DOHH2 (cell line): Measurements from ENCODE around the gene SLC38A4.

Source experiments
- H3F3A ChIP-seq: fragments of 200-600 bp; sonication (generic), shearing (Covaris generic); 2 replicates; pipeline ENCODE4 v1.6.0; 2016; ENCODE audit warnings: antibody characterized with exemption, mild to moderate bottlenecking; ENCODE audit not compliant: control insufficient read depth, insufficient read depth
- H3K27ac ChIP-seq: fragments of 200-600 bp; sonication (generic); 2 replicates; pipeline ENCODE4 v1.5.1; 2014; ENCODE audit warnings: low read depth, mild to moderate bottlenecking, low read length, moderate library complexity
- H3K27me3 ChIP-seq: fragments of 200-600 bp; sonication (generic); 2 replicates; pipeline ENCODE4 v1.6.1; 2014; ENCODE audit warnings: mild to moderate bottlenecking, low read length, mixed read lengths; ENCODE audit not compliant: control insufficient read depth
- H3K36me3 ChIP-seq: fragments of 200-600 bp; sonication (generic); 2 replicates; pipeline ENCODE4 v1.6.1; 2014; ENCODE audit warnings: mild to moderate bottlenecking, low read length, moderate library complexity, mixed read lengths; ENCODE audit not compliant: control insufficient read depth
- H3K4me1 ChIP-seq: fragments of 200-600 bp; sonication (generic); 2 replicates; pipeline ENCODE4 v1.6.1; 2014; ENCODE audit warnings: mild to moderate bottlenecking, low read length, mixed read lengths; ENCODE audit not compliant: control insufficient read depth
- H3K4me2 ChIP-seq: fragments of 200-600 bp; sonication (generic); 2 replicates; pipeline ENCODE4 v1.6.0; 2014; ENCODE audit warnings: mild to moderate bottlenecking, low read length, moderate library complexity
- H3K4me3 ChIP-seq: fragments of 200-600 bp; sonication (generic); 2 replicates; pipeline ENCODE4 v1.5.1; 2014; ENCODE audit warnings: mild to moderate bottlenecking, low read length, mixed read lengths
- H3K79me2 ChIP-seq: fragments of 200-600 bp; sonication (generic); 2 replicates; pipeline ENCODE4 v1.6.1; 2014; ENCODE audit warnings: mild to moderate bottlenecking, low read length, mixed read lengths; ENCODE audit not compliant: control insufficient read depth
- H3K9me2 ChIP-seq: fragments of 200-600 bp; sonication (generic); replicated peaks from 2 replicates; pipeline ENCODE4 v1.6.1; 2014; ENCODE audit warnings: mild to moderate bottlenecking, low read length, mixed read lengths; ENCODE audit not compliant: control insufficient read depth
- H3K9me3 ChIP-seq: fragments of 200-600 bp; sonication (generic); 2 replicates; pipeline ENCODE4 v1.6.1; 2014; ENCODE audit warnings: antibody characterized with exemption, low read length, mixed read lengths; ENCODE audit not compliant: control insufficient read depth, insufficient read depth
- H4K20me1 ChIP-seq: fragments of 200-600 bp; sonication (generic); 2 replicates; pipeline ENCODE4 v1.6.0; 2014; ENCODE audit warnings: low read depth, mild to moderate bottlenecking, antibody characterized with exemption, low read length, moderate library complexity; ENCODE audit not compliant: control insufficient read depth, insufficient read depth
- CTCF ChIP-seq: fragments of 200-600 bp; sonication (generic); IDR thresholded peaks from one replicate; pipeline ENCODE4 v1.5.1; 2014; ENCODE audit warnings: antibody characterized with exemption, mild to moderate bottlenecking, low read depth, low read length; ENCODE audit not compliant: poor library complexity, severe bottlenecking
- EZH2phosphoT487 ChIP-seq: fragments of 200-600 bp; sonication (generic); IDR thresholded peaks from 2 replicates; pipeline ENCODE4 v1.6.1; 2017; ENCODE audit warnings: borderline replicate concordance, mild to moderate bottlenecking, antibody characterized with exemption, low read length, moderate library complexity, mixed read lengths

The SLC38A4 gene

DNA sequence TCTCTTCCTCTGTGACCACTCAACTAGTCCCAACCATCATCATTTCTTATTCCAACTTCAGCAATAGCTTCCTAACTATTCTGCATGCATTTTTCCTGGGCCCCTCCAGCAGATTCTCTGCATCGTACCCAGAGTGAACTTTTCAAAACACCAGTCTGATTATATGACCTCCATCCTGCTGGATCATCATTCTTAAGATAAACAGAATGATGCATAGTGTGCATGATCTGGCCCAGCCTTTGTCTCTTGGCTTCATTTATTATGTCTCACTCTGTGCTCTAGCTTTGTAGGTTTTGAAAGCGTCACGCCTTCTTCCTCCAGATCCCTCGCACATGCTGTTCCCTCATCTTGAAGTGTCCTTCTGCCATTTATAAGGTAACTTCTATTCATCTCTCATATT, 46.3 kb upstream of the SLC38A4 start:
- no peaks in the 10 kb centered on the region for H3K4me1 ChIP-seq
- no peak overlapping the region for H3K4me2 ChIP-seq

DNA sequence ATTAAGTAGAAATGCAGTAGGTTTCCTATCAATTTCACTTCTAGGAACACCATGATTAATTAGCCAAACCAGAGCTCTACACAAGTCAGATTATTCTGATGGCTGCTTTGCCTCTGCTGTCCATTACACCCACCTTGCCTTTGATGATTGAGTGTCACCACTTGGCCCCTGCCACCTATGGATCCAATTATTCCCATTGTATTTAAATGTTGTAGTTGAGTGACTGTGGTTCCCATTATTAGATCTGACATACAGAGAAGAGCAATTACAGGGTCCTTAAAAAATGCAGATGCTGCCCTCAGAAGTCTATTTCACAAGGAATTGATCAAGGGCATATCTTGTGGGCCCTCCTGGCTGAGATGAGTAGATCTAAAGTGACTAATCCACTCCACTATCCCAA, 39.5 kb upstream of the SLC38A4 start:
- Histone ChIP-seq H3K9me3 (no peaks in the 10 kb centered on the region), H4K20me1 (no peaks in the 10 kb centered on the region), H3K4me2 (no peak overlapping the region), H3K9me2 (no peaks in the 10 kb centered on the region), H3K4me3 (no peak overlapping the region), H3K79me2 (no peaks in the 10 kb centered on the region), H3K36me3 (no peaks in the 10 kb centered on the region), H3K4me1 (no peaks in the 10 kb centered on the region), H3K27me3 (no peaks in the 10 kb centered on the region), H3K27ac (no peak overlapping the region), H3F3A (no peaks in the 10 kb centered on the region)
- TF ChIP-seq EZH2phosphoT487 (no peak), CTCF (no peak)

More for the DNA sequence above, 46.3 kb upstream of the SLC38A4 start:
- no peak overlapping the region for H3K27ac ChIP-seq
- no peaks in the 10 kb centered on the region for H3K9me3 ChIP-seq
- no peaks in the 10 kb centered on the region for H3K79me2 ChIP-seq
- TF ChIP-seq CTCF = no peak
- no peak for TF ChIP-seq EZH2phosphoT487
- no peaks in the 10 kb centered on the region for H3K27me3 ChIP-seq
- H3F3A ChIP-seq = no peaks in the 10 kb centered on the region
- H3K4me3 ChIP-seq = no peak overlapping the region
- H3K36me3 ChIP-seq = no peaks in the 10 kb centered on the region
- H3K9me2 ChIP-seq = no peaks in the 10 kb centered on the region
- no peaks in the 10 kb centered on the region for H4K20me1 ChIP-seq

DNA sequence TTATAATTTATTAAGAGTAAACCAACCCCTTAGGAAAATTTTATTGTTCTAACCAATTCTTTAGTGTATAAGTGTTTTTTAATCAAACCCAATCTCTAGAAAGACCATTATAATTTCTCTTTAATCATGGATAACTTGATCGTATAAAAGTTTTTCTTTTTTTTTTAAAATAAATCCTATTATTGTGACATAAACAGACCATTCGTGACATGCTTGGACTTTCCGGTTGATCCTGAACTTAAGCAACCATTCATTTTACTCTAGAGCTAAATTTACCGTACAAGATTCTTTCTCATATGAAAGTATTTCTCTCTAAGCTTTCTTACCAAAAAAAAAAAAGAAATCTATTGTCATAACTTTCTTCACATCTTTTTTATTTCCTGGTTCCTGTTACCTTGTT, 32.6 kb upstream of the SLC38A4 start:
- H3K4me1 ChIP-seq = no peaks in the 10 kb centered on the region
- H4K20me1 ChIP-seq = no peaks in the 10 kb centered on the region
- H3K4me3 ChIP-seq = no peak overlapping the region
- TF ChIP-seq EZH2phosphoT487 (no peak), CTCF (no peak)
- no peak overlapping the region for H3K27ac ChIP-seq
- no peaks in the 10 kb centered on the region for H3K36me3 ChIP-seq
- peaks cover 6% of the 10 kb centered on the region; the same call in 1 of the 2 replicates for H3K9me3 ChIP-seq
- no peaks in the 10 kb centered on the region for H3F3A ChIP-seq
- no peaks in the 10 kb centered on the region for H3K27me3 ChIP-seq
- no peaks in the 10 kb centered on the region for H3K9me2 ChIP-seq
- H3K4me2 ChIP-seq = no peak overlapping the region
- H3K79me2 ChIP-seq = no peaks in the 10 kb centered on the region

GRCh38 chr12:46857486-46857885, 31.7 kb upstream of the SLC38A4 start:
- no peak overlapping the region for H3K4me2 ChIP-seq
- peaks cover 6% of the 10 kb centered on the region; the same call in 1 of the 2 replicates for H3K9me3 ChIP-seq
- no peaks in the 10 kb centered on the region for H3K9me2 ChIP-seq
- TF ChIP-seq EZH2phosphoT487 = no peak
- no peak for TF ChIP-seq CTCF
- H3K36me3 ChIP-seq = no peaks in the 10 kb centered on the region
- H3K4me1 ChIP-seq = no peaks in the 10 kb centered on the region
- H3K27me3 ChIP-seq = no peaks in the 10 kb centered on the region
- H4K20me1 ChIP-seq = no peaks in the 10 kb centered on the region
- no peaks in the 10 kb centered on the region for H3K79me2 ChIP-seq
- H3F3A ChIP-seq = no peaks in the 10 kb centered on the region
- no peak overlapping the region for H3K4me3 ChIP-seq
- H3K27ac ChIP-seq = no peak overlapping the region
